HepG2 (cell line): ENCODE data around the gene DENND5B. TPM values are rescaled to one million over a fixed set of nuclear protein-coding genes. Genes with fewer than 3 reads are reported as not detected.

Experiments used
- ATAC-seq: fragments of 200-7000 bp; cut with Tn5 transposase; 3 replicates; pipeline ENCODE4 v1.9.1; 2020; ENCODE audit warnings: mild to moderate bottlenecking, moderate library complexity
- BruUV-seq: library from RNA; stranded (reverse); fragments of 400-500 nt; replicated peaks from 2 replicates; lab custom pipeline; 2021; lab: Mats Ljungman, UMichigan
- CTCF ChIA-PET: fragments of 300-600 bp; formaldehyde crosslinking; extraction: SDS; loops from one replicate; lab custom pipeline; 2021; ENCODE audit warnings: low total read pairs, inconsistent platforms, low intra/inter-chr PET ratio; lab: Yijun Ruan, JAX
- POLR2A ChIA-PET: fragments of 350-600 bp; sonication (Branson Sonifier 250); formaldehyde crosslinking; loops from one replicate; lab custom pipeline; 2020; ENCODE audit warnings: antibody characterized with exemption, inconsistent platforms; lab: Yijun Ruan, JAX
- DNase-seq: peaks from one replicate; pipeline ENCODE4 v3.0.0-alpha.2; 2015; ENCODE audit warnings: low spot score
- FAIRE-seq: peaks from 3 replicates; lab custom pipeline; 2011; peaks lifted over from hg19 to GRCh38; lab: Jason Lieb, UNC
- H2AFZ ChIP-seq: one replicate; pipeline ENCODE4 v1.6.1; 2011; ENCODE audit warnings: low read length, inconsistent platforms
- H3K27ac ChIP-seq: fragments of 300-600 bp; 3 replicates; pipeline ENCODE4 v1.8.0; 2011; ENCODE audit warnings: mixed run types, mild to moderate bottlenecking, mixed read lengths, low read length, inconsistent platforms; ENCODE audit not compliant: insufficient read depth; ENCODE audit errors: extremely low read length
- H3K27me3 ChIP-seq, 2 experiments: fragments of 200-600 bp in 1 of 2; 2 replicates in 1 of 2; 3 replicates in 1 of 2; pipeline versions ENCODE4 v1.6.0 to v1.8.0; 2011; ENCODE audit warnings: low read length in 2 of 2, mild to moderate bottlenecking in 2 of 2, moderate library complexity in 2 of 2, inconsistent platforms in 1 of 2; ENCODE audit not compliant: insufficient read depth in 2 of 2, control insufficient read depth in 1 of 2
- H3K36me3 ChIP-seq, 2 experiments: fragments of 200-600 bp in 1 of 2; replicated peaks in 1 of 2; 2 replicates in 1 of 2; 3 replicates in 1 of 2; pipeline versions ENCODE4 v1.5.1 to v1.8.0; 2011; ENCODE audit warnings: low read length in 2 of 2, inconsistent platforms in 1 of 2; ENCODE audit not compliant: insufficient read depth in 2 of 2, control insufficient read depth in 1 of 2
- H3K4me1 ChIP-seq: 2 replicates; pipeline ENCODE4 v1.5.1; 2012; ENCODE audit warnings: low read length, inconsistent platforms; ENCODE audit not compliant: insufficient read depth
- H3K4me2 ChIP-seq: 2 replicates; pipeline ENCODE4 v1.6.0; 2011; ENCODE audit warnings: low read depth, low read length, inconsistent platforms
- H3K4me3 ChIP-seq, 3 experiments: fragments of 200-600 bp in 1 of 3; sonication (generic), shearing (Covaris generic) in 1 of 3; replicated peaks in 1 of 3; 2 replicates each; pipeline ENCODE4 v1.5.1; 2011 to 2016; ENCODE audit warnings: low read length in 3 of 3, inconsistent platforms in 2 of 3, low read depth in 2 of 3, mild to moderate bottlenecking in 2 of 3, control low read depth in 1 of 3, mixed read lengths in 1 of 3; ENCODE audit not compliant: insufficient read depth in 1 of 3
- H3K79me2 ChIP-seq: one replicate; pipeline ENCODE4 v1.6.1; 2011; ENCODE audit warnings: low read length, inconsistent platforms; ENCODE audit not compliant: insufficient read depth
- H3K9ac ChIP-seq: 2 replicates; pipeline ENCODE4 v1.6.0; 2011; ENCODE audit warnings: mild to moderate bottlenecking, low read depth, low read length, inconsistent platforms; ENCODE audit not compliant: insufficient read depth
- H3K9me3 ChIP-seq: 2 replicates; pipeline ENCODE4 v1.5.1; 2012; ENCODE audit warnings: mild to moderate bottlenecking, low read length
- H4K20me1 ChIP-seq: 2 replicates; pipeline ENCODE4 v1.6.0; 2011; ENCODE audit warnings: inconsistent platforms, mild to moderate bottlenecking, low read length, moderate library complexity; ENCODE audit not compliant: insufficient read depth
- AKNA ChIP-seq: sonication (generic); formaldehyde crosslinking; IDR thresholded peaks from 2 replicates; pipeline ENCODE4 v1.4.0; 2020; ENCODE audit warnings: missing genetic modification reagents, borderline replicate concordance
- HNRNPH1 ChIP-seq: fragments of 200-400 bp; formaldehyde crosslinking; optimal IDR thresholded peaks from 2 replicates; pipeline ENCODE3; 2017; ENCODE audit warnings: mild to moderate bottlenecking, low read depth, low read length
- SUZ12 ChIP-seq: fragments of 150-350 bp; IDR thresholded peaks from 2 replicates; pipeline ENCODE4 v1.6.1; 2014; ENCODE audit warnings: low read depth, low read length
- ZKSCAN1 ChIP-seq: fragments of 150-350 bp; IDR thresholded peaks from 2 replicates; pipeline ENCODE4 v1.6.1; 2014; ENCODE audit warnings: low read length
- ZNF124 ChIP-seq: sonication (generic); formaldehyde crosslinking; IDR thresholded peaks from 2 replicates; pipeline ENCODE4 v1.4.0; 2020; ENCODE audit warnings: missing genetic modification reagents
- ZNF280B ChIP-seq: sonication (generic); formaldehyde crosslinking; IDR thresholded peaks from 2 replicates; pipeline ENCODE4 v1.5.0; 2020; ENCODE audit warnings: missing genetic modification reagents, mild to moderate bottlenecking, borderline replicate concordance
- ZNF484 ChIP-seq: sonication (generic); formaldehyde crosslinking; IDR thresholded peaks from 2 replicates; pipeline ENCODE4 v1.5.1; 2020; ENCODE audit warnings: mild to moderate bottlenecking, low read depth, missing genetic modification reagents, borderline replicate concordance
- WGBS: methylation state at CpG from one replicate; pipeline ENCODE4 v1.1.6; 2017; ENCODE audit warnings: low lambda C conversion rate; 5-methylcytosine and 5-hydroxymethylcytosine counted together
- in situ Hi-C: cut with HindIII; loops from 2 replicates; pipeline ENCODE4 v1.10.0; 2017; ENCODE audit warnings: low pct_unique_long_range_greater_than_20kb; ENCODE audit not compliant: extremely low pct_ligation_motif_present
- intact Hi-C: fragments of 100-400 bp; cut with micrococcal nuclease; formaldehyde crosslinking; loops from one replicate; pipeline ENCODE4 v1.10.0; 2022; ENCODE audit not compliant: unreplicated experiment
- polyA plus RNA-seq, 8 experiments: library from polyadenylated mRNA; depleted of rRNA in 3 of 8; stranded (reverse) in 7 of 8; unstranded in 1 of 8; fragments of >200 nt; fragmentation: Illumina TruSeq in 4 of 8; extraction: Trizol in 4 of 8; gene quantifications; 2 replicates each; pipeline versions ENCODE4 v1.2.1 to v1.2.3, GENCODE V29; 2011 to 2016; ENCODE audit warnings: low read depth in 4 of 8, missing spikeins in 1 of 8, mixed read lengths in 1 of 8; ENCODE audit not compliant: insufficient read depth in 1 of 8
- total RNA-seq, 5 experiments: library from RNA; depleted of rRNA; stranded (reverse); fragments of >200 nt; fragmentation: Illumina TruSeq; extraction: Trizol; gene quantifications; 2 replicates each; pipeline ENCODE4 v1.2.3, GENCODE V29; 2016; ENCODE audit warnings: low read depth in 1 of 5
- TF ChIP-seq, protein P1 (sequence below): sonication (generic); formaldehyde crosslinking; IDR thresholded peaks from 2 replicates; pipeline ENCODE4 v1.4.0; 2020; ENCODE audit warnings: missing genetic modification reagents

DENND5B gene
- total and polyA plus RNA-seq, 2 of the 13 experiments (the other 11 are each of a cell fraction or from before 2014, with no cell fraction given), result 14.7 to 18.7 TPM

GRCh38 chr12:31583878-31584277 is 7.1 kb downstream of the DENND5B start:
- BruUV-seq, result no TSS peak
- Histone ChIP-seq H3K27ac (no peak overlapping the region), H4K20me1 (peaks cover 17% of the 10 kb centered on the region; the same call in 1 of the 2 replicates), H3K36me3 (no peaks in the 10 kb centered on the region), H3K4me1 (peaks cover 38% of the 10 kb centered on the region), H3K4me2 (no peak overlapping the region), H3K9me3 (no peaks in the 10 kb centered on the region), H3K79me2 (peaks cover 82% of the 10 kb centered on the region), H3K27me3 (no peaks in the 10 kb centered on the region), H3K4me3 (no peak overlapping the region), H3K9ac (no peak overlapping the region), H2AFZ (no peak overlapping the region)
- intact Hi-C loops, result no loop called here
- ATAC-seq (no peak), FAIRE-seq (no peak), DNase-seq (no peak)
- 88% methylated on average over 2 of the region's 2 CpGs for WGBS
- ChIA-PET POLR2A (no interaction called here), CTCF (no interaction called here)
- TF ChIP-seq, protein P1, sequence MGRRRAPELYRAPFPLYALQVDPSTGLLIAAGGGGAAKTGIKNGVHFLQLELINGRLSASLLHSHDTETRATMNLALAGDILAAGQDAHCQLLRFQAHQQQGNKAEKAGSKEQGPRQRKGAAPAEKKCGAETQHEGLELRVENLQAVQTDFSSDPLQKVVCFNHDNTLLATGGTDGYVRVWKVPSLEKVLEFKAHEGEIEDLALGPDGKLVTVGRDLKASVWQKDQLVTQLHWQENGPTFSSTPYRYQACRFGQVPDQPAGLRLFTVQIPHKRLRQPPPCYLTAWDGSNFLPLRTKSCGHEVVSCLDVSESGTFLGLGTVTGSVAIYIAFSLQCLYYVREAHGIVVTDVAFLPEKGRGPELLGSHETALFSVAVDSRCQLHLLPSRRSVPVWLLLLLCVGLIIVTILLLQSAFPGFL (CRISPR knock-in tag), result no peak
- TF ChIP-seq HNRNPH1, result no peak
- no peak for TF ChIP-seq ZNF280B (CRISPR knock-in tag)
- no peak for TF ChIP-seq ZKSCAN1
- no peak for TF ChIP-seq ZNF484 (CRISPR knock-in tag)
- TF ChIP-seq SUZ12, result no peak
- TF ChIP-seq AKNA (CRISPR knock-in tag), result no peak
- TF ChIP-seq ZNF124 (CRISPR knock-in tag), result no peak
- in situ Hi-C loops, result no loop called here
